Right lobe of liver (tissue), 4 donors: ENCODE results near the gene SUCNR1.

Source experiments
- CTCF ChIP-seq, 4 donors: fragments of 200-600 bp in 3 of 4; fragments of 450-650 bp in 1 of 4; IDR thresholded peaks; one replicate each; pipeline versions ENCODE4 v1.5.1 to v1.8.0; 2016 to 2022; ENCODE audit warnings: antibody characterized with exemption in 4 of 4, mild to moderate bottlenecking in 2 of 4
- POLR2A ChIP-seq: fragments of 450-650 bp; IDR thresholded peaks from one replicate; pipeline ENCODE4 v1.6.1; 2017; ENCODE audit warnings: antibody characterized with exemption, mild to moderate bottlenecking
- donor health status: DM: no; HTN: no; CAD: no.
- donor health status: DM: no; HTN: no; CAD: no.
- donor health status: DM: no; HTN: yes; CAD: no.

- no peak for TF ChIP-seq CTCF (IDR thresholded peaks at IDR 0.05)
- TF ChIP-seq POLR2A: no peak
These were observed 34.2 kb upstream of the SUCNR1 start for GRCh38 chr3:151839313-151839631.
